ENCODE measurements around the gene CCDC33.

CCDC33 gene

DNA sequence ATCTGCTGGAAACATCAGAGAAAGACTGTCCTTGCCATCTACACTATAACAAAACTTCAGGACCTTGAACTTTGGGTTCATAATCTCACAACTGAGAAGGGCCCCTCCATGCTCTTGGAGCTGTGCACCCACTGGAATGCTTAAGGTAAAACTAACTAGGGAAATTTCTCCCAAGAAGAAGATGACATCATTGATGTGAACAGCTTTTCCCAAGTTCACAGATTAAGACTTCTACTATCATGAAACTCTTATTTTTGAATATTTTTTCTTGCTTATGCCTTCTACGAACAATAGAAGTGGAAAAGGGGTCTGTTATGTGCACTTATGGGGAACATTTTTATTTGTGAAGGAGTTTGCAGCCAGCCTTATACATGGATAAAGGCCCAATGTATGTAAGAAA lies 126.4 kb downstream of the CCDC33 start (continued):
- no peak for TF ChIP-seq ARNTL (CRISPR knock-in tag; IDR thresholded peaks at IDR 0.05; ENCODE audit: borderline replicate concordance, low read depth)
- no peak for TF ChIP-seq ZFP3 (CRISPR knock-in tag; IDR thresholded peaks at IDR 0.05)
- TF ChIP-seq GLIS3 (CRISPR knock-in tag; IDR thresholded peaks at IDR 0.05) = no peak
- TF ChIP-seq ESRRG (CRISPR knock-in tag; IDR thresholded peaks at IDR 0.05) = no peak

DNA sequence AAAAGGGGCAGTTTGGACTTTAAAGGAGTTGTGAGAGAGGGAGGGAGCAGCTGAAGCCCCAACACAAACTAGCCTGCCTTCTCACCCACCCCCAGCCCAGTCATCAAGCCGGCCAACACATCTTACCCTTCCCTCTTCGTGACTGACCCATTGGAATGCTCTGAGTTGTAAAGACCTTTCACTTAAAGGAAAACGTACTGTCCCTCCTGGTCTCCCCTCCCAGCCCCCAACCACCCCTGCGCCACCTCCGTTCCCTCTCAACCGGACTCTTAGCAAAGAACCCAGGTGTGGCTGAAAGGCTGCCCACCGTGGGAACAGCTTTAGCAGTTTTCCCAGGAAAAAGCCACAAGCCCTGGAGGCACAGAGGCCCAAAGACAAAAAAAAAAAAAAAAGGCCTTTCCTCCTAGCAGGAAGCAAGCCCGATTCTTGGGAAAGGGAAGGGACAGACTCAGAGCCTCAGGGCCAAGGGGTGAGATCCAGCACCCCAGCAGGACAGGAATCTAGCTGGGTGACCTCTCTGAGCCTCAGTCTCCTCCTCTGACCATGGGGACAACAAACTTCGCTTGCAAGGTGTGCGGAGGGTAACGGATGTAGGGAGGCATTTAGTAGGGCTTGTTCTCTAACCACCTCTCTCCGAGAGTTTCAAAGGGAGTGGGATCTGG lies 128.9 kb downstream of the CCDC33 start:
- TF ChIP-seq ZNF565 (CRISPR knock-in tag; conservative IDR thresholded peaks at IDR 0.05; ENCODE audit: low read depth) = no peak
- no peak for ATAC-seq

DNA sequence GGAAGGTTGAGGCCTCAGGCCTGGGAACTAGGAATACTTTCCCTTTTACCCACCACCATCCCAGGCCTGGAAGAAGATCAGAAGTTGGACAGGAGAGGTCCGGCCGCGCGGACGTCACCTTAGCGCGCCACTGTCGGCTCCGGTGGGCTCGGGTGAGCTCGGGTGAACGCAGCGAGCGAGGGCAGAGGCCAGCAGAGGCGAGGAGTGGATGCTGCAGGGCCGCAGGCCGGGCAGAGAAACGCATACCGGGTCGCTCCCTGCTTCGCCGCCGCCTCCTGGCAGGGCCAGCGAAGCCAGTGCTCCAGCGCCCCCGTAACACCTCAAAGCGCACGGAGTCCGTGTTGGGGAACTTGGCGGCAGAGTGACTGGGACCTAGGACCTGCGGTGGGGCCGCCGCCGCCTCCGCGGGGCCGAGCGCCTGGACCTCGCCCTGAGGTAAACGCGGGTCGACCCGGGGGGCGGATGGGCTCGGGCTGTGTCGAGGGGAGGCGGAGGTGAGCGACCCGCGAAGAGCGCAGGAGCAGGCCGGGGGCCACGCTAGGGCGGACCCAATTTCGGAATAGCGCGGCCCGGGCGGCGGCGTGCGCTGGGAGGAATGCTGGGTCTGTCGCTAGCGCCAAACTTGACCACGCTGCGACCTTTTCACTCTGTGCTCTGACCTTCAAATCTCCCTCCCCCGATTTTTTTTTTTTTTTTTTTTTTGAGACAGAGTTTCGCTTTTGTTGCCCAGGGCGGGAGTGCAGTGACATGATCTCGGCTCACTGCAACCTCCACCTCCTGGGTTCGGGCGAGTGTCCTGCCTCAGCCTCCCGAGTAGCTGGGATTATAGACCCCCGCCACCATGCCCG lies 129.7 kb downstream of the CCDC33 start:
- no peak for TF ChIP-seq PPARA (CRISPR knock-in tag; IDR thresholded peaks at IDR 0.05; ENCODE audit: borderline replicate concordance)
- TF ChIP-seq, protein P1, sequence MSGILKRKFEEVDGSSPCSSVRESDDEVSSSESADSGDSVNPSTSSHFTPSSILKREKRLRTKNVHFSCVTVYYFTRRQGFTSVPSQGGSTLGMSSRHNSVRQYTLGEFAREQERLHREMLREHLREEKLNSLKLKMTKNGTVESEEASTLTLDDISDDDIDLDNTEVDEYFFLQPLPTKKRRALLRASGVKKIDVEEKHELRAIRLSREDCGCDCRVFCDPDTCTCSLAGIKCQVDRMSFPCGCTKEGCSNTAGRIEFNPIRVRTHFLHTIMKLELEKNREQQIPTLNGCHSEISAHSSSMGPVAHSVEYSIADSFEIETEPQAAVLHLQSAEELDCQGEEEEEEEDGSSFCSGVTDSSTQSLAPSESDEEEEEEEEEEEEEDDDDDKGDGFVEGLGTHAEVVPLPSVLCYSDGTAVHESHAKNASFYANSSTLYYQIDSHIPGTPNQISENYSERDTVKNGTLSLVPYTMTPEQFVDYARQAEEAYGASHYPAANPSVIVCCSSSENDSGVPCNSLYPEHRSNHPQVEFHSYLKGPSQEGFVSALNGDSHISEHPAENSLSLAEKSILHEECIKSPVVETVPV (CRISPR knock-in tag; IDR thresholded peaks at IDR 0.05) = no peak
- TF ChIP-seq, protein P2, sequence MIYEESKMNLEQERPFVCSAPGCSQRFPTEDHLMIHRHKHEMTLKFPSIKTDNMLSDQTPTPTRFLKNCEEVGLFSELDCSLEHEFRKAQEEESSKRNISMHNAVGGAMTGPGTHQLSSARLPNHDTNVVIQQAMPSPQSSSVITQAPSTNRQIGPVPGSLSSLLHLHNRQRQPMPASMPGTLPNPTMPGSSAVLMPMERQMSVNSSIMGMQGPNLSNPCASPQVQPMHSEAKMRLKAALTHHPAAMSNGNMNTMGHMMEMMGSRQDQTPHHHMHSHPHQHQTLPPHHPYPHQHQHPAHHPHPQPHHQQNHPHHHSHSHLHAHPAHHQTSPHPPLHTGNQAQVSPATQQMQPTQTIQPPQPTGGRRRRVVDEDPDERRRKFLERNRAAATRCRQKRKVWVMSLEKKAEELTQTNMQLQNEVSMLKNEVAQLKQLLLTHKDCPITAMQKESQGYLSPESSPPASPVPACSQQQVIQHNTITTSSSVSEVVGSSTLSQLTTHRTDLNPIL (CRISPR knock-in tag; IDR thresholded peaks at IDR 0.05; ENCODE audit: low read depth) = no peak
- TF ChIP-seq TOX (CRISPR knock-in tag; IDR thresholded peaks at IDR 0.05; ENCODE audit: borderline replicate concordance) = no peak
- ATAC-seq = no peak

DNA sequence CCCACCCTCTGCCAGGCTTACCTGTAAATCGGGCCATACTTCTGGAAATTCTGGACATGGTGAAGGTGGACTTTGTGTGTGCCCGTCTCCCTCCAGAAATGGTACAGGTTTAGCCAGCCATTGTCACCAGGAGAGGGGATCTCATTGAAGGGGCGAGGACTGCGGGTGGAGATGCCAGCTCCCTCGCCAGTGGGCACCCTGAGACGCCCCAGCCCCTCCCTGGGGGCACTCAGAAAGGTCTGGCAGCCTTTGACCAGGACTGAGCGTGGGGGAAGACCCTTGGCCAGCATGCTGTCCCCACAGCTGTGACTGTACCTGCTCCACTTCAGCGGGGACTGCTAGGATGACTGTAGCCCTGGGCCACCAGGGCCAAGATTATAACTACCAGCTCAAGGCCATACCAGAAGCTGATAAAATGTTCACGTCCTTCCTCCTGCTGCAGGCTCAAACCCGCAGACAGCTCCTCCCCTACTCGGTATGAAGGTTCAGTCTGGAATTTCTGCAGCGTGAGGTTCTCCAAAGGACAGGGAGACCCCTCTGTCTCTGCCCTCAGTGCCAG lies 131.2 kb downstream of the CCDC33 start, which contains the start of gene CYP11A1:
Gene CYP11A1 (minus strand): TSS at position 351 of the 559 bp plus-strand sequence. CDS start 61 bp downstream, at position 290.
- TF ChIP-seq TOX (CRISPR knock-in tag; IDR thresholded peaks at IDR 0.05; ENCODE audit: borderline replicate concordance) = no peak
- TF ChIP-seq ZC3H10 (CRISPR knock-in tag; IDR thresholded peaks at IDR 0.05) = no peak
- TF ChIP-seq OSR1 (CRISPR knock-in tag; IDR thresholded peaks at IDR 0.05) = no peak
- TF ChIP-seq, protein P3, sequence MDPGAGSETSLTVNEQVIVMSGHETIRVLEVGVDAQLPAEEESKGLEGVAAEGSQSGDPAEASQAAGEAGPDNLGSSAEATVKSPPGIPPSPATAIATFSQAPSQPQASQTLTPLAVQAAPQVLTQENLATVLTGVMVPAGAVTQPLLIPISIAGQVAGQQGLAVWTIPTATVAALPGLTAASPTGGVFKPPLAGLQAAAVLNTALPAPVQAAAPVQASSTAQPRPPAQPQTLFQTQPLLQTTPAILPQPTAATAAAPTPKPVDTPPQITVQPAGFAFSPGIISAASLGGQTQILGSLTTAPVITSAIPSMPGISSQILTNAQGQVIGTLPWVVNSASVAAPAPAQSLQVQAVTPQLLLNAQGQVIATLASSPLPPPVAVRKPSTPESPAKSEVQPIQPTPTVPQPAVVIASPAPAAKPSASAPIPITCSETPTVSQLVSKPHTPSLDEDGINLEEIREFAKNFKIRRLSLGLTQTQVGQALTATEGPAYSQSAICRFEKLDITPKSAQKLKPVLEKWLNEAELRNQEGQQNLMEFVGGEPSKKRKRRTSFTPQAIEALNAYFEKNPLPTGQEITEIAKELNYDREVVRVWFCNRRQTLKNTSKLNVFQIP (CRISPR knock-in tag; IDR thresholded peaks at IDR 0.05; ENCODE audit: borderline replicate concordance, low read depth) = no peak
- no peak for ATAC-seq

DNA sequence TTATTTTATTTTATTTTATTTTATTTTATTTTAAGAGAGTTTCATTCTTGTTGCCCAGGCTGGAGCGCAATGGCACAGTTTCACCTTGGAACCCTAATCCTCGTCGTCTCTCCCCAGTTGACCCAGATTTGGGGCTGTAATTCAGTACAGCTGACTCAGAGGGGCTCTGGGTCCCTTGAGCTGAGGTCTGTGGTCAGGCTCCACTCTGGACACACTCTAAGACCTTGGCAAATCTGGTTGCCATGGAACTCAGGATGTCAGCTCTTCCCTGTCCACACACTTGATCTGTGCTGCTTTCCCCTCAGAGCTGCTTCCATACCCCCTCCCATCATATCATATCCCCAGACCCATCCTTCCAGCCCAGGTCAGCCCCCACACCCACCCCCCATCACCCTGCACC lies 132.0 kb downstream of the CCDC33 start:
- no peak for ATAC-seq
- TF ChIP-seq SNAI2 (CRISPR knock-in tag; IDR thresholded peaks at IDR 0.05) (no peak), BACH2 (CRISPR knock-in tag; IDR thresholded peaks at IDR 0.05; ENCODE audit: borderline replicate concordance) (no peak), ZC3H10 (CRISPR knock-in tag; IDR thresholded peaks at IDR 0.05) (no peak), ARNTL (CRISPR knock-in tag; IDR thresholded peaks at IDR 0.05; ENCODE audit: borderline replicate concordance, low read depth) (no peak), ZNF70 (CRISPR knock-in tag; IDR thresholded peaks at IDR 0.05) (no peak), CSDC2 (CRISPR knock-in tag; IDR thresholded peaks at IDR 0.05) (no peak), ISL1 (CRISPR knock-in tag; IDR thresholded peaks at IDR 0.05) (no peak), ZFP3 (CRISPR knock-in tag; IDR thresholded peaks at IDR 0.05) (no peak)
- TF ChIP-seq, protein P1 (CRISPR knock-in tag; IDR thresholded peaks at IDR 0.05) = no peak
- TF ChIP-seq, protein P4, sequence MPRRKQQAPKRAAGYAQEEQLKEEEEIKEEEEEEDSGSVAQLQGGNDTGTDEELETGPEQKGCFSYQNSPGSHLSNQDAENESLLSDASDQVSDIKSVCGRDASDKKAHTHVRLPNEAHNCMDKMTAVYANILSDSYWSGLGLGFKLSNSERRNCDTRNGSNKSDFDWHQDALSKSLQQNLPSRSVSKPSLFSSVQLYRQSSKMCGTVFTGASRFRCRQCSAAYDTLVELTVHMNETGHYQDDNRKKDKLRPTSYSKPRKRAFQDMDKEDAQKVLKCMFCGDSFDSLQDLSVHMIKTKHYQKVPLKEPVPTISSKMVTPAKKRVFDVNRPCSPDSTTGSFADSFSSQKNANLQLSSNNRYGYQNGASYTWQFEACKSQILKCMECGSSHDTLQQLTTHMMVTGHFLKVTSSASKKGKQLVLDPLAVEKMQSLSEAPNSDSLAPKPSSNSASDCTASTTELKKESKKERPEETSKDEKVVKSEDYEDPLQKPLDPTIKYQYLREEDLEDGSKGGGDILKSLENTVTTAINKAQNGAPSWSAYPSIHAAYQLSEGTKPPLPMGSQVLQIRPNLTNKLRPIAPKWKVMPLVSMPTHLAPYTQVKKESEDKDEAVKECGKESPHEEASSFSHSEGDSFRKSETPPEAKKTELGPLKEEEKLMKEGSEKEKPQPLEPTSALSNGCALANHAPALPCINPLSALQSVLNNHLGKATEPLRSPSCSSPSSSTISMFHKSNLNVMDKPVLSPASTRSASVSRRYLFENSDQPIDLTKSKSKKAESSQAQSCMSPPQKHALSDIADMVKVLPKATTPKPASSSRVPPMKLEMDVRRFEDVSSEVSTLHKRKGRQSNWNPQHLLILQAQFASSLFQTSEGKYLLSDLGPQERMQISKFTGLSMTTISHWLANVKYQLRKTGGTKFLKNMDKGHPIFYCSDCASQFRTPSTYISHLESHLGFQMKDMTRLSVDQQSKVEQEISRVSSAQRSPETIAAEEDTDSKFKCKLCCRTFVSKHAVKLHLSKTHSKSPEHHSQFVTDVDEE (CRISPR knock-in tag; IDR thresholded peaks at IDR 0.05) = no peak

Data from SK-N-SH treated with all-trans-retinoic acid at 6 μM for 48 hours (cell line).